Adipose tissue (tissue), 3 donors: ENCODE results near the gene DEFB131A. TPM values are rescaled to one million over a fixed set of nuclear protein-coding genes. Genes with fewer than 3 reads are reported as not detected.
"Not testable (repeated sequence)": the region's sequence is repeated elsewhere in the genome, so short reads cannot be mapped to it uniquely, and the experiment has no call there.

Experiments
- H3K27ac ChIP-seq: one replicate; pipeline ENCODE4 v1.5.1; 2013; ENCODE audit warnings: low read depth, low read length
- WGBS, 3 donors: extraction: QIAGEN DNeasy Blood & Tissue Kit; methylation state at CpG; one replicate each; pipeline ENCODE4 v1.1.7; 2013; 5-methylcytosine and 5-hydroxymethylcytosine counted together
- polyA plus RNA-seq, 3 donors: library from polyadenylated mRNA; stranded (reverse); fragments of 200-250 nt; gene quantifications; one replicate each; pipeline ENCODE4 v1.2.3, GENCODE V29; 2013
- donor health status: healthy with polysubstance abuse.
- donor health status: Bipolar disorder and iron deficiency.
- donor health status: healthy.

DEFB131A gene
- polyA plus RNA-seq, 3 donors, result not detected

DNA sequence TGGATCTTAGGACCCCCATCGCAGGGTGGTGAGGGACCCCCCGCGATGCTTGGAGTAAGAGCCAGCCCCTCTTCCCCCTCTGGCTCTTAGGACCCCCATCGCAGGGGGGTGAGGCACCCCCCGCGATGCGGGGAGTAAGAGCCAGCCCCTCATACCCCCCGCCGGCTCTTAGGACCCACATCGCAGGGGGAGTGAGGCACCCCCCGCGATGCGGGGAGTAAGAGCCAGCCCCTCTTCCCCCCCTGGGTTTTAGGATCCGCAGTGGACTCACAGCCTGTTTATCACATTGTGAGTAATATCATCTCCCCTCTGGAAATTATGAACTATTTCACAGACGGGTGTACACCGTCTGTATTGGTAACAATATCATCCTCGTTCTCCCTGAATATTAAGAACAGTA lies 46.8 kb downstream of the DEFB131A start:
- not testable (repeated sequence) for H3K27ac ChIP-seq
- WGBS, 3 donors, result 79 to 86% (median 80%) methylated on average over 15 to 17 of the region's 17 CpGs

DNA sequence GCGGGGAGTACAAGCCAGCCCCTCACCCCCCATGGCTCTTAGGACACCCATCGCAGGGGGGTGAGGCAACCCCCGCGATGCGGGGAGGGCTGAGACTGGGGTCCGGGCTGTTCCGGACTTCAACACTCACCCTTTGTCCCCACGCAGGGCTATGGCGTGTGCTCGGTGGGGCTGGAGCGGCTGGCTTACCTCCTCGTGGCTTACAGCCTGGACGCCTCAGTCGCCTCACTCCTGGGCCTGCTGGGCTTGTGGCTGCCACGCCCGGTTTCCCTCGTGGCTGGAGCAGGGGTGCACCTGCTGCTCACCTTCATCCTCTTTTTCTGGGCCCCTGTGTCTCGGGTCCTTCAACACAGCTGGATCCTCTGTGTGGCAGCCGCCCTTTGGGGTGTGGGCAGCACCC lies 49.4 kb downstream of the DEFB131A start:
- 0 to 79% (median 78%) methylated on average over 1 to 19 of the region's 19 CpGs for WGBS, 3 donors
- H3K27ac ChIP-seq, result not testable (repeated sequence)

DNA sequence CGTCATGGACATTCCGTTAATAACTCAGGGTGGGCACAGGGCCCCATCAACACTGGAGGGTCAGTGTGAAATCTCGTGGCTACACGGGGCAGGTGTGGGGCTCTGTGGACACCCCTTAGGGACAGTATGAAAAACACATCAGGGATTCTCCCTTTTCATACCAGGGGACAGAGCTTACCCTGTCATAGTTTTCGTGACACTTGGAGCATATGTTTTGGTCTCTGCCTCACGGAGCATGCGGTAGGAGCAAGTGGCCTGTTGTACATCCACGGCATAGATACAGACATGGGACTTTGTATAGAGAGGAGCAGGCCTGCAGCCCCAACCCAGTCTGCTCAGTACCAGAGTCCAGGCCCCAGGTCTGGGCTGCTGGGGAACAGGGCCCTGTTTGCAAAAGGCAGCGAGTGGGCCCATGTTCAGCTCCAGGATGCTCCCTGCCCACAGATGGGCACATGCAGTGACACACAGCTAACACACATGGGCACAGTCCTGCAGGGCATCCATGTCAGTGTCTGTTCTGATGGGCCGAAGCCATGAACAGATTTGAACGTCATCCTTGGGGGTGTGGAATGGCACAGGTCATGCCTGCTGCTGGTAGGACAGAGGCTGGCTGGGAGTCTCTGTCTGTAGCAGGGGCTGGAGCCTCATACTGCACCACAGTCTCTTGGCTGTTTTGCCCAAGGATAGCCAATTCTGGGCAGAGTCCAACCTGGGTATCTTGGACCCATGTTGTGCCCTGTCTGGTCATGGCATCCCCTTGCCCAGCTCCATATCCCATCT lies 50.2 kb downstream of the DEFB131A start:
- 68 to 84% (median 81%) methylated on average over 9 to 11 of the region's 11 CpGs for WGBS, 3 donors
- H3K27ac ChIP-seq, result not testable (repeated sequence)

DNA sequence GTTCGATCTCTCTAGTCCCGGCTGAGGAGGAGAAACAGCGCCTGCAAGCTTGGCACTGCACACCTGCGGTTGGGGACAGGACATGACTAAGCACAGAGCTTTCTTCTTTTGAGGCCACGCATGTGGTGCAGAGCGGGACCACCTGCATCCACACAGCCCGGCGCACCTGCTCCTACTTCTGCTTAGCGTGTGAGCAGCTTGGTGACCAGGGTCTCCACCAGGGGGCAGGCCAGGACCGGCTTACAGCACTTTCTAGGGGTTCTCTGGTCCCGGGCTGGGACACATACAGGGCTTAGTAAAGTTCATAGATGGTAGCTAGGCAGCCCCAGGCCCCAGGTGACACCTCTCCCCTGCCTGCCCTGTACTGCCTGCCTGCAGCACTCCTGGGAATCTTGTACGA lies 51.2 kb downstream of the DEFB131A start:
- WGBS, 3 donors, result 7 to 13% (median 9%) methylated on average over 7 to 11 of the region's 12 CpGs
- not testable (repeated sequence) for H3K27ac ChIP-seq

DNA sequence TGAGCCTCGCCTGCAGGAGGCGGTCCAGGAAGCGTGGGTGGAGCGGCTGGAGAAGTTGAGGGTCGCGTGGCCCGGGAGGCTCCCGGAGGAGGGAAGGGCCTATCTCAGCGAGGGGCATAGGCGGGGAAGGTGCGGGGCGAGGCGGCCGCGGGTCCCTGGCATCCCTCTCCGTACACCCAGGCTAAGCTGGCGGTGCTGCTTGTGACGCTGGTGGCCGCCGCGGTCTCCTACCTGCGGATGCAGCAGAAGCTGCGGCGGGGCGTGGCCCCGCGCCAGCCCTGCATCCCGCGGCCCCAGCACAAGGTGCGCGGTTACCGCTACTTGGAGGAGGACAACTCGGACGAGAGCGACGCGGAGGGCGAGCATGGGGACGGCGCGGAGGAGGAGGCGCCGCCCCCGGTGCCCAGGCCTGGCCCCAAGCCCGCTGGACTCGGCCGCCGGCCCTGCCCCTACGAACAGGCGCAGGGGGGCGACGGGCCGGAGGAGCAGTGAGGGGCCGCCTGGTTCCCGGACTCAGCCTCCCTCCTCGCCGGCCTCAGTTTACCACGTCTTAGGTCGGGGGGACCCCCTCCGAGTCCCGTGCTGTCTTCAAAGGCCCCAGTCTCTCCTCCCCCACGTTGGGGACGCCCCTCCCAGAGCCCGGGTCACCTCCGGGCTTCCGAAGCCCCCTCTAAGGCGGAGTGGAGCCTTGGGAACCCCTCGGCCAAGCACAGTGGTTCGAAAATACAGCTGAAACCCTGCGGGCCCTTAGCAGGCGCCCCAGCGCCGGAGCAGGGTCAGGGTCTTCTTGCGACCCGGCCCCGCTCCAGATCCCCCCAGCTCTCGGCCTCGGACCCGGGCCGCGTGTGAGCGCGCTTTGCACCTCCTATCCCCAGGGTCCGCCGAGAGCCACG lies 53.6 kb downstream of the DEFB131A start:
- WGBS, 3 donors, result 1 to 5% (median 4%) methylated on average over 15 to 78 of the region's 86 CpGs
- H3K27ac ChIP-seq, result not testable (repeated sequence)

DNA sequence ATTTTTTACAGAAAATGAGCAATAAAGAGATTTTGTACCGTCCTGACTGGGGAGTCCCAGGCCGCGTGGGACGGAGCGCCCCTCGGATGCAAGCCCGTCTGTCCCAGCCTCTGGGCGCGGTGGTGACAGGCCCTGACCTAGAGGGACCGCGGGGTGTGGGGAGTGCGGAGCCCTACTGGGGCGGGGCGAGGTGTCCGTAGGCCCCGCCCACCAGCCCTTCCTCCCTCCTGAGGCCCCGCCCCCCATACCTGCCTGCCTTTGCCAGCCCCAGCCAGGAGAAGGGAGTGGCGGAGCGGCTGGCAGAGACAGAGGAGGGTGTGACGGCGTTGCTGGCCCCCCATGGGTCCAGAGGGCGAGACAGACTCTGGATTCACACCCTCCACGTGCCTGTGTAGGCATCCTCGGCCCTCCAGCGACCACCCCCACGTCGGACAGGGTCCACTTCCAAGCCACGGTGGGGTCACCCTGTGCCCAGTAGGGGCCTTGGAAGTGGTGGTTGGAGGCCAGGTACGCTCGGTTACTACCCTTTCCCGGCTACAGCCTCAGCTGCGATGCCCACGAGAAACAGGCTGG lies 54.3 kb downstream of the DEFB131A start:
- H3K27ac ChIP-seq, result not testable (repeated sequence)
- whole genome bisulfite sequencing, 3 donors, result 20 to 25% (median 25%) methylated on average over 1 to 28 of the region's 33 CpGs

DNA sequence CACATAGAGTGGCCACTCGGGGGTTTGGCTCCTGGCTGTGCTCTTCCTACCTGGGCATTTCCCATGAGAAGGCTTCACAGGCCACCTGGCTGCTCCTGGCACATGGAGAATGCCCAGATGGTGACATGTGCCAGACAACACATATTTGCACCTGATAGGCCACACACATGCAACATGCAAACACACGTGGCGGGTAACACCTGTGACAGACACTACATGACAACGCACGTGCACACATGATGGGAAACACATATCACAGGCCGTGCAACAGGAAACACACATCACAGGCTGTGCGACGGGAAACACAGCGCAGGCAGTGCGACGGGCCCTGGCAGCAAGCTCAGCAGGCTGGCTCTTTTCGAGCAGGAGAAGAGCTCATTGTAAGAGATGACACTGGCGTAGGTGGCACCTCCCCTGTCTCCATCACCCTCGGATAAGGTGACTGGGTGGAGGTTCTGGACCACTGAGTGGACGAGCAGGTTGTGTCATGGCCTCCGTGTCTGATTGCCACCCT lies 55.8 kb downstream of the DEFB131A start:
- WGBS, 3 donors, result 85 to 90% (median 89%) methylated on average over 13 to 16 of the region's 16 CpGs
- not testable (repeated sequence) for H3K27ac ChIP-seq

Other genes starting within 250 kb of the DEFB131A start
- not detected for gene USP17L10, start 233.8 kb upstream of the DEFB131A start, polyA plus RNA-seq
- gene USP17L11, start 229.0 kb upstream of the DEFB131A start, polyA plus RNA-seq, result not detected
- gene USP17L12, start 224.3 kb upstream of the DEFB131A start, polyA plus RNA-seq, result not detected
- not detected for gene USP17L13, start 219.5 kb upstream of the DEFB131A start, polyA plus RNA-seq
- not detected for gene USP17L15, start 210.0 kb upstream of the DEFB131A start, polyA plus RNA-seq
- not detected for gene USP17L17, start 200.5 kb upstream of the DEFB131A start, polyA plus RNA-seq
- gene USP17L18, start 195.8 kb upstream of the DEFB131A start, polyA plus RNA-seq, result not detected
- gene USP17L19, start 191.0 kb upstream of the DEFB131A start, polyA plus RNA-seq, result not detected
- not detected for gene USP17L20, start 186.3 kb upstream of the DEFB131A start, polyA plus RNA-seq
- not detected for gene USP17L21, start 181.5 kb upstream of the DEFB131A start, polyA plus RNA-seq
- gene USP17L22, start 176.8 kb upstream of the DEFB131A start, polyA plus RNA-seq, result not detected
- gene USP17L24, start 119.2 kb upstream of the DEFB131A start, polyA plus RNA-seq, result not detected
- gene USP17L25, start 114.5 kb upstream of the DEFB131A start, polyA plus RNA-seq, result not detected
- not detected for gene USP17L26, start 109.8 kb upstream of the DEFB131A start, polyA plus RNA-seq
- gene USP17L5, start 105.0 kb upstream of the DEFB131A start, polyA plus RNA-seq, result not detected
- not detected for gene USP17L27, start 100.3 kb upstream of the DEFB131A start, polyA plus RNA-seq
- not detected for gene USP17L28, start 95.5 kb upstream of the DEFB131A start, polyA plus RNA-seq
- not detected for gene USP17L29, start 90.8 kb upstream of the DEFB131A start, polyA plus RNA-seq
- not detected for gene USP17L30, start 81.3 kb upstream of the DEFB131A start, polyA plus RNA-seq